Gastroesophageal sphincter (tissue), 3 donors: Measurements from ENCODE around the gene ANKRD52.
A peak's percentile ranks its signal among the peaks of the same experiment; 100 is the strongest.

Experiments
- CTCF ChIP-seq, 4 experiments: fragments of 200-600 bp in 2 of 4; fragments of 450-650 bp in 2 of 4; sonication (generic) in 1 of 4; IDR thresholded peaks; one replicate each; pipeline ENCODE4 v1.5.1; 2017 to 2019; ENCODE audit warnings: antibody characterized with exemption in 4 of 4, mild to moderate bottlenecking in 2 of 4, moderate library complexity in 2 of 4
- EP300 ChIP-seq: sonication (generic); formaldehyde crosslinking; IDR thresholded peaks from one replicate; pipeline ENCODE4 v1.6.1; 2017; ENCODE audit warnings: antibody characterized with exemption, mild to moderate bottlenecking
- POLR2A ChIP-seq, 2 donors: fragments of 450-650 bp; IDR thresholded peaks; one replicate each; pipeline ENCODE4 v1.6.1; 2017; ENCODE audit warnings: antibody characterized with exemption in 2 of 2, mild to moderate bottlenecking in 2 of 2, moderate library complexity in 1 of 2
- POLR2AphosphoS5 ChIP-seq: sonication (generic); formaldehyde crosslinking; IDR thresholded peaks from one replicate; pipeline ENCODE4 v1.6.1; 2017; ENCODE audit warnings: antibody characterized with exemption

DNA sequence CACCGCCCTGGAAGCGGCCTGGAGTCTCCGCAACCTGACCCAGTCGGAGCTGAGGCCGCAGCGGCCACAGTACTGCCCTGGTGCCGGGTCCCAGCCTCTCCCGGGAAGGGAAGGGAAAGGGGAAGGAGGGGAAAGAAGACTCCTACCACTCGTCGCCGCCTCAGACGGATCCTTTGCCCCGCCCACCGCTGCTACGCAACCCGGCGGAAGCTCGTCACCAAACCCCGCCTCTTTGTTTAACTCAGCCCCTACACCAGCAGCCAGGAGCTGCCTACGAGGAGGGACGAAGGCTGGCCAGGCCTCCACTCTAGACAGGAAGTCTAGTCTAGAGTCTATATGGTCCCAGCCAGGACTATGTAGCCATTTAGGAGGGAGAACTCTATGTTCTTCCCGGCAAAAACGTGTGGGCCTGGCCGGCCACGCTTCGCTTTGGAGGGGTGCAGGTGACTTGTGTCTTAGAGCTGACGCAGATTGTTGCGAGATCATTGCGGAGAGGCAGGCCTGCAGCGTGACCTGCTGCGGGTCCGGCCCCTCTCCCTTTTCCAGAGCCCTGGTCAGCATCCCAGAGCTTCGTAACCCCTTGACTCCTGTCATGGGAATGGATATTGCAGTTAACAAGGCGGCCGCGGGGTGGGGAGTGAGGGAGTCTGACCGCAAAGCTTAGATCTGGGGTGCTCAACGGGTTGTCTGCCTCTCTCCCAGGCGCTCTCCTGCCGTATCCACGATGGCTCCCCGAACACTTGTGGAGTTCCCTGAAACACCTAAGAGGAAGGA is 36.2 kb downstream of the ANKRD52 start, which contains the start of gene RNF41:
- peak; percentile 86 to 93 for TF ChIP-seq POLR2A (IDR thresholded peaks at IDR 0.05)
- peak in 2 of 4 experiments; percentile 34 to 53 for TF ChIP-seq CTCF (IDR thresholded peaks at IDR 0.05)
- TF ChIP-seq POLR2AphosphoS5 = peak; percentile 95
- no peak for TF ChIP-seq EP300
